SK-N-SH treated with all-trans-retinoic acid at 6 μM for 48 hours (cell line): ENCODE data around the gene EVA1C.

ENCODE experiments used
- GLIS3 ChIP-seq: fragments of 250-450 bp; sonication (Bioruptor Pico); IDR thresholded peaks from 2 replicates; pipeline ENCODE4 v1.5.0; 2020; ENCODE audit warnings: mild to moderate bottlenecking, moderate library complexity
- OSR1 ChIP-seq: fragments of 250-450 bp; sonication (Bioruptor Pico); IDR thresholded peaks from 2 replicates; pipeline ENCODE4 v1.8.0; 2022; ENCODE audit warnings: moderate library complexity, mild to moderate bottlenecking, inconsistent platforms
- PPARA ChIP-seq: fragments of 250-450 bp; sonication (Bioruptor Pico); IDR thresholded peaks from 2 replicates; pipeline ENCODE4 v1.5.0; 2020; ENCODE audit warnings: mild to moderate bottlenecking, borderline replicate concordance
- RARB ChIP-seq: fragments of 250-450 bp; sonication (Bioruptor Pico); IDR thresholded peaks from 2 replicates; pipeline ENCODE4 v1.8.0; 2021; ENCODE audit warnings: mild to moderate bottlenecking, moderate library complexity
- SNAI2 ChIP-seq: fragments of 250-450 bp; sonication (Bioruptor Pico); IDR thresholded peaks from 2 replicates; pipeline ENCODE4 v1.5.0; 2020; ENCODE audit warnings: mild to moderate bottlenecking, moderate library complexity
- ZFP3 ChIP-seq: fragments of 250-450 bp; sonication (Bioruptor Pico); IDR thresholded peaks from 2 replicates; pipeline ENCODE4 v1.5.0; 2020; ENCODE audit warnings: mild to moderate bottlenecking, moderate library complexity
- ZFP30 ChIP-seq: fragments of 450-650 bp; formaldehyde crosslinking; IDR thresholded peaks from 2 replicates; pipeline ENCODE4 v1.5.0; 2022; ENCODE audit warnings: mild to moderate bottlenecking, moderate library complexity
- TF ChIP-seq, protein P1 (sequence below): fragments of 250-450 bp; sonication (Bioruptor Pico); IDR thresholded peaks from 2 replicates; pipeline ENCODE4 v1.8.0; 2020; ENCODE audit warnings: mild to moderate bottlenecking, moderate library complexity, borderline replicate concordance
- TF ChIP-seq, protein P2 (sequence below): fragments of 250-450 bp; sonication (Bioruptor Pico); IDR thresholded peaks from 2 replicates; pipeline ENCODE4 v1.8.0; 2021; ENCODE audit warnings: low read depth, mild to moderate bottlenecking, moderate library complexity, borderline replicate concordance
- TF ChIP-seq, protein P3 (sequence below): fragments of 250-450 bp; sonication (Bioruptor Pico); IDR thresholded peaks from 2 replicates; pipeline ENCODE4 v1.5.1; 2020; ENCODE audit warnings: low read depth, mild to moderate bottlenecking, moderate library complexity

DNA sequence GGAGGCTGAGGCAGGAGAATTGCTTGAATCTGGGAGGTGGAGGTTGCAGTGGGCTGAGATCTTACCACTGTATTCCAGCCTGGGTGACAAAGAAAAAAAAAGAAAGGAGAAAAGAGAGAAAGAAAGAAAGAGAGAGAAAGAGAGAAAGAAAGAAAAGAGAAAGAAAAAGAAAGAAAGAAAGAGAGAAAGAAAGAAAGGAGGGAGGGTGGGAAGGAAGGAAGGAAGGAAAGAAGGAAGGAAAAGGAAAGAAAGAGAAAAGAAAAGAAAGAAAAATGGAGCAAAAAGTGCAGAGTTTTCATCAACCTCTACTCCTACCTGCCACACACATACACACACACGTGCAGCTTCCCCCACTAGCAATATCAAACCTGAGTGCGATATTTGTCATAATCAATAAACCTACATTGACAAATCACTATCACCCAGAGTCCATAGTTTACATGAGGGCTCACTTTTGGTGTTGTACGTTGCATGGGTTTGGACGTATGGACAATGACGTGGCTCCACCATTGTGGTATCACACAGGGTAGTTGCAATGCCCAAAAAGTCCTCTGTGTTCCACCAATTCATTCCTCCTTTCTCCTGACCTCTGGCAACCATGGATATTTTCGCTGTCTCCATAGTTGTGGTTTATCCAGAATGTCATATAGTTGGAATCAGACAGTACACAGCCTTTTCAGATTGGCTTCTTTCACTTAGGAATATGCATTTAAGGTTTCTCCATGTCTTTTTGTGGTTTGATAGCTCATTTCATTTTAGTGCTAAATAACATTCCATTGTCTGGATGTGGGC lies 36.5 kb downstream of the EVA1C start:
- TF ChIP-seq, protein P1, sequence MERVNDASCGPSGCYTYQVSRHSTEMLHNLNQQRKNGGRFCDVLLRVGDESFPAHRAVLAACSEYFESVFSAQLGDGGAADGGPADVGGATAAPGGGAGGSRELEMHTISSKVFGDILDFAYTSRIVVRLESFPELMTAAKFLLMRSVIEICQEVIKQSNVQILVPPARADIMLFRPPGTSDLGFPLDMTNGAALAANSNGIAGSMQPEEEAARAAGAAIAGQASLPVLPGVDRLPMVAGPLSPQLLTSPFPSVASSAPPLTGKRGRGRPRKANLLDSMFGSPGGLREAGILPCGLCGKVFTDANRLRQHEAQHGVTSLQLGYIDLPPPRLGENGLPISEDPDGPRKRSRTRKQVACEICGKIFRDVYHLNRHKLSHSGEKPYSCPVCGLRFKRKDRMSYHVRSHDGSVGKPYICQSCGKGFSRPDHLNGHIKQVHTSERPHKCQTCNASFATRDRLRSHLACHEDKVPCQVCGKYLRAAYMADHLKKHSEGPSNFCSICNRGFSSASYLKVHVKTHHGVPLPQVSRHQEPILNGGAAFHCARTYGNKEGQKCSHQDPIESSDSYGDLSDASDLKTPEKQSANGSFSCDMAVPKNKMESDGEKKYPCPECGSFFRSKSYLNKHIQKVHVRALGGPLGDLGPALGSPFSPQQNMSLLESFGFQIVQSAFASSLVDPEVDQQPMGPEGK, result no peak
- TF ChIP-seq ZFP30 (CRISPR knock-in tag), result no peak
- TF ChIP-seq RARB (CRISPR knock-in tag), result no peak
- TF ChIP-seq, protein P2, sequence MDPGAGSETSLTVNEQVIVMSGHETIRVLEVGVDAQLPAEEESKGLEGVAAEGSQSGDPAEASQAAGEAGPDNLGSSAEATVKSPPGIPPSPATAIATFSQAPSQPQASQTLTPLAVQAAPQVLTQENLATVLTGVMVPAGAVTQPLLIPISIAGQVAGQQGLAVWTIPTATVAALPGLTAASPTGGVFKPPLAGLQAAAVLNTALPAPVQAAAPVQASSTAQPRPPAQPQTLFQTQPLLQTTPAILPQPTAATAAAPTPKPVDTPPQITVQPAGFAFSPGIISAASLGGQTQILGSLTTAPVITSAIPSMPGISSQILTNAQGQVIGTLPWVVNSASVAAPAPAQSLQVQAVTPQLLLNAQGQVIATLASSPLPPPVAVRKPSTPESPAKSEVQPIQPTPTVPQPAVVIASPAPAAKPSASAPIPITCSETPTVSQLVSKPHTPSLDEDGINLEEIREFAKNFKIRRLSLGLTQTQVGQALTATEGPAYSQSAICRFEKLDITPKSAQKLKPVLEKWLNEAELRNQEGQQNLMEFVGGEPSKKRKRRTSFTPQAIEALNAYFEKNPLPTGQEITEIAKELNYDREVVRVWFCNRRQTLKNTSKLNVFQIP (CRISPR knock-in tag), result no peak
- no peak for TF ChIP-seq GLIS3
- no peak for TF ChIP-seq ZFP3 (CRISPR knock-in tag)
- TF ChIP-seq SNAI2 (CRISPR knock-in tag), result no peak
- no peak for TF ChIP-seq OSR1 (CRISPR knock-in tag)
- no peak for TF ChIP-seq PPARA (CRISPR knock-in tag)
- TF ChIP-seq, protein P3, sequence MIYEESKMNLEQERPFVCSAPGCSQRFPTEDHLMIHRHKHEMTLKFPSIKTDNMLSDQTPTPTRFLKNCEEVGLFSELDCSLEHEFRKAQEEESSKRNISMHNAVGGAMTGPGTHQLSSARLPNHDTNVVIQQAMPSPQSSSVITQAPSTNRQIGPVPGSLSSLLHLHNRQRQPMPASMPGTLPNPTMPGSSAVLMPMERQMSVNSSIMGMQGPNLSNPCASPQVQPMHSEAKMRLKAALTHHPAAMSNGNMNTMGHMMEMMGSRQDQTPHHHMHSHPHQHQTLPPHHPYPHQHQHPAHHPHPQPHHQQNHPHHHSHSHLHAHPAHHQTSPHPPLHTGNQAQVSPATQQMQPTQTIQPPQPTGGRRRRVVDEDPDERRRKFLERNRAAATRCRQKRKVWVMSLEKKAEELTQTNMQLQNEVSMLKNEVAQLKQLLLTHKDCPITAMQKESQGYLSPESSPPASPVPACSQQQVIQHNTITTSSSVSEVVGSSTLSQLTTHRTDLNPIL (CRISPR knock-in tag), result no peak
